HCEC 1CT (cell line): ENCODE data around the gene TMEM120A.

Source experiments
- DNase-seq: peaks from one replicate; pipeline ENCODE4 v3.0.0-alpha.2; 2017

Gene TMEM120A

GRCh38 chr7:75993689-75994387 lies 557 bp downstream of the TMEM120A start:
- peak; percentile 50 for DNase-seq

- DNase-seq, result no peak
Observed at GRCh38 chr7:75992083-75992755, 2.2 kb downstream of the TMEM120A start.

GRCh38 chr7:75991531-75992082 lies 2.8 kb downstream of the TMEM120A start:
- no peak for DNase-seq

GRCh38 chr7:75989500-75990388 lies 4.7 kb downstream of the TMEM120A start:
- no peak for DNase-seq

GRCh38 chr7:75988568-75989499 lies 5.6 kb downstream of the TMEM120A start:
- DNase-seq, result no peak

- no peak for DNase-seq
Observed at GRCh38 chr7:75987805-75988567, 6.4 kb downstream of the TMEM120A start.

GRCh38 chr7:75987026-75987804 lies 7.2 kb downstream of the TMEM120A start:
- no peak for DNase-seq

GRCh38 chr7:75986147-75986781 lies 8.1 kb downstream of the TMEM120A start:
- no peak for DNase-seq

GRCh38 chr7:75985518-75986146 lies 8.8 kb downstream of the TMEM120A start:
- no peak for DNase-seq

- DNase-seq, result no peak
Observed at GRCh38 chr7:75985009-75985517, 9.3 kb downstream of the TMEM120A start.

- no peak for DNase-seq
Observed at GRCh38 chr7:75984130-75985008, 10.0 kb downstream of the TMEM120A start.

- no peak for DNase-seq
Observed at GRCh38 chr7:75983471-75984129, 10.8 kb downstream of the TMEM120A start.

GRCh38 chr7:75982306-75983064 lies 11.9 kb downstream of the TMEM120A start:
- DNase-seq, result no peak

- no peak for DNase-seq
Observed at GRCh38 chr7:75981453-75982305, 12.7 kb downstream of the TMEM120A start.

GRCh38 chr7:75981203-75981452 lies 13.3 kb downstream of the TMEM120A start:
- DNase-seq, result no peak
